ENCODE data around the gene RBM33. TPM values are rescaled to one million over a fixed set of nuclear protein-coding genes. Genes with fewer than 3 reads are reported as not detected.

RBM33 gene
- total RNA-seq, 1 donor from 2014 or later, result 78.8 TPM

- intact Hi-C loops (cut with micrococcal nuclease), result loop anchor here (1.0 kb wide), 1 partner anchor 15 kb away; no protein-coding TSS in a partner anchor
Observed at GRCh38 chr7:155660758-155661093, 16.3 kb downstream of the RBM33 start.

DNA sequence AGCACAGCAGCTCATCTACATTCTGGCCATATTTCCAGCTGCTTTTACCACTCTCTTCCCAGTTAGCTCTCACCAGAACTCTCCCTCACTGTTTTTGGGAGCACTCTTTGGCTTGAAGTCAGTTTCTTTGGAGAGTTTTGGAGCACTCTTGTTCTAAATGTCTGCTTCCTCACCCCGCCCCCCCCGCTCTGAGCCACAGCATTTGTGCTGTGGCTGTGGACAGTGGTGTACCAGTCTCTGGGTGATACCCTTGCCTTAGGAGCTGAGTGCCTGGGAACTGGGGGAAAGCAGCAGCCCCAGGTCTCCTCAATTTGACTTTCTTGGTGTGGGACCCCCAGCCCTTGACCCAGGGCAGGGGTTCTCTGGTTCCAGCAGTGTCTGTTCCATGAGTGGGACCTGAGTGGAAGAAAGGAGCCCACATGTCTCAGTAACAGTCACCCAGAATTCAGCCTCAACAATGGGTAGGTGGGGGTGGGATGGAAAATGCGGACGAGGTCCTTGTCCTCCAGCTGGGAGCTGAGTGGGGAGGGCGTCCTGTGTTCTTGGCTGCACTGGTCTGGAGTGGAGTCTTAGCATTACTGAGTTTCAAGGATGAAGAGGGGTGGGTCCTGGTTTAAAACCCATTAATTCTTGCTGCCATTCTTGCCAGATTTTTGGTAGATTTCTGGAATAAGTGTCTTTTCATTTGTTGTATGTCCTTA is 18.0 kb downstream of the RBM33 start:
- intact Hi-C loops (cut with micrococcal nuclease), result no loop called here

GRCh38 chr7:155663937-155664336 is 19.5 kb downstream of the RBM33 start:
- intact Hi-C loops (cut with micrococcal nuclease), result no loop called here

DNA sequence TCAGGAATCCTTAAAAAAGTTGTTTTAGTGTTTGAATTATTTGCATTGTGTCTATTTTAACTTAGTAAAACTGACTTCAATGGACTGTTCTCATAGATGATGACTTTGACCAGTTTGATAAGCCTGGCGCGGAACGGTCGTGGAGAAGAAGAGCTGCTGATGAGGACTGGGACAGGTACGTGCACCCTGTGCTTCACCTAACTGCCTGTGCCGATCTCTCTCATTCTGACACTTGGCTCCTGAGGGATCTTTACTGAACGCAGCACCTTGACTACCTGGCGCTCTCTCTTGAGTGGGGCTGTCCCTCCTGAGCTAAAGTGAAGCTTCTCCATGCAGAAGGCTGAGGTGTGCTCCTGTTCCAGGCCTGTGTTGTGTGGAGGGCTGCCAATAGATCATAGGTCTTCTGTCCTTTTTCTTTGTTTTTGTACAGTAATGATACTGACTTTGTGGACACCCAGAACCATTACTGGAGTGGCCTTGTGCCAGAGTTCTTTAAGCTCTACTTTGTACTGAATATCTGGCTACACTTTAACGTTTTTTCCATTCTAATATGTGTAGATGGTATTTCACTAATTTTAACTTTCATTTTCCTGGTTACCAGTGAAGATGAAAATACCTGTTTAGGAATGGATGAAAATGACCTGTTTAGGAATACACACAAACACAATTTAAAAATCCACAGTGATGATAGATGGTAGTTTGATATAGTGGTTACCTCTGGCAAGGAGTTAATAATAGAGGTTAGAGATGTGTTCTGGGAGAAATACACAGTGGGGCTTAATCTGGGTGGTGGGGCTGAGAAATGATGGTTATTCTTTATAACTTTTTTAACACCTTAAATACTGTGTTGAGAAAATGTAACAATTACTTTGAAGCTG is 20.9 kb downstream of the RBM33 start:
- intact Hi-C loops (cut with micrococcal nuclease), result no loop called here

DNA sequence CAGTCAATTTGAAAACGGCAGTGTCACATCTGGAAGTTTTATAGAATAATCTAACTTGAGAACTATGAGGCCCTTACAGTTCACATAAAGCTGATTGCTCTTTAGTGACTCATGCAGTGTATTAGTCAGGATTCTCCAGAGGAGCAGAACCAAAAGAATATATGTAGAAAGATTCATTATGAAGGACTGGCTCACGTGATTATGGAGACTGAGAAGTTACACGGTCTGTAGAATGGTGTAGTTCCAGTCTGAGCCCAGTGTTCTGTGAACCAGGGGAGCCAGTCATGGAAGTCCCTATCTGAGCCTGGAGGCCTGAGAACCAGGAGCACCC is 21.5 kb downstream of the RBM33 start:
- intact Hi-C loops (cut with micrococcal nuclease), result no loop called here

DNA sequence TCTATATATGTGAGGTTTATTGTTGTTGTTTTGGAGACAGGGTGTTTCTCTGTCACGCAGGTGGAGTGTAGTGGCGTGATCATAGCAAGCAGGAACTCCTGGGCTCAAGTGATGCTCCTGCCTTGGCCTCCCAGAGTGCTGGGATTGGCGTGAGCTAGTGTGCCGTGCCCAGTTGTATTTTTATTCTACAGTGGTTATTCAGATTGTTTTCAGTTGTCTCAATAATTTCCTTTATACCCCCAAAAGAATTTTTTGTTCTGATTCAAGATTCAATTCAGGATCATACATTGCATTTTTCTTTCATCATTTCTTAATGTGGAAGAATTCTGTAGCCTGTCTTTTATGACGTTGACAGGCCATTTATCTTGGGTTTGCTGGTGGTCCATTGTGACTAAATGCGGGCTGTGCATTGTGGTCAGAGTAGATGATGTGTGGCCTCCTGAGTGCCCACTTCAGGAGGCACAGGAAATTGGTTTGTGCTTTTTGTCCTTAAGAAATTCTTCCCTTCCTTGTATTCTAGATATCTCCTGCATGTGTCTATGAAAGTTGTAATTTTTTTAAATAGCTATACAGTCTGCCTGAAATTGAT is 22.9 kb downstream of the RBM33 start:
- intact Hi-C loops (cut with micrococcal nuclease), result no loop called here

- intact Hi-C loops (cut with micrococcal nuclease), result no loop called here
Observed at GRCh38 chr7:155669717-155670505, 25.4 kb downstream of the RBM33 start.

- intact Hi-C loops (cut with micrococcal nuclease), result no loop called here
Observed at GRCh38 chr7:155670521-155670920, 26.1 kb downstream of the RBM33 start.

DNA sequence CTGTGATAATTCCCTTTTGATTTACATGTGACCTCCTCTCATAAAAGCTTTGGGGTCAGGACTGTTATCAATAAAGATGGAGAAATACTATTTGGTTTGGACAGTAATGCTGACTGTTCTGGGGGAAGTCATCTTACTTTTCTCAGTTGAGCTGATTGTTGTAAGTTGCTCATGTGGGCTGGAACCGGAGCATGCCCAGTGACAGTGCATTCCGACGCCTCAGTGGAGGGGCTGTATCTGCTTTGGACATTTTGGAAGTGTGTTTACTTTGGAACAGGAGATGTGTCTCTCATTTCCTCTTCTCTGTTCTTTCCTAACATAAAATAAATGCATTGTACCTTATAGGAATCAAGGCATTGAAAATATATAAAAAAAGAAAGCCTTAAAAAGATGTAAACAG is 30.1 kb downstream of the RBM33 start:
- intact Hi-C loops (cut with micrococcal nuclease), result no loop called here

- intact Hi-C loops (cut with micrococcal nuclease), result no loop called here
Observed at GRCh38 chr7:155676052-155676451, 31.6 kb downstream of the RBM33 start.

- intact Hi-C loops (cut with micrococcal nuclease), result no loop called here
Observed at GRCh38 chr7:155677688-155678087, 33.2 kb downstream of the RBM33 start.

DNA sequence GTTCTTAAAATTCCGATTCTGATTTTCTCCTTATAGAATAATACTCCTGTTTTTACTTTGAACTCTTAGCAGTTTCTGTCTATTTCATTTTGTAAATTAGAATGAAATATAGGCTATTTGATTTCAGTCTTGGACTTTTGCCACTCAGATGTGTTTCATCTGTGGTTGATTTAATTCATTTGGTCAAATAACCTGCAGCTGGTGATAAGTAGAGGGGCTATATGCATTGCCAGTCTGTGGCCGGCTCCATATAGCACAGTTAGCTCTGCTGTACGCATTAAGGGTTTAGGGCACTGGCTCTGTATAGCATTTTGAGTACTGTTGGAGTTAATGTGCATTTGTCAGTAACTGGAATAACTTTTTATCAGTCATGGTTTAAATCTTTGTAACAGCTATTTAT is 35.7 kb downstream of the RBM33 start:
- intact Hi-C loops (cut with micrococcal nuclease), result loop anchor here (2.0 to 5.0 kb wide), 2 partner anchors 17 to 38 kb away; partner anchors contain the start of gene RBM33

GRCh38 chr7:155680864-155681263 is 36.4 kb downstream of the RBM33 start:
- intact Hi-C loops (cut with micrococcal nuclease), result loop anchor here (2.0 to 5.0 kb wide), 2 partner anchors 16 to 39 kb away; partner anchors contain the start of gene RBM33

- intact Hi-C loops (cut with micrococcal nuclease), result loop anchor here (2.0 to 5.0 kb wide), 2 partner anchors 15 to 39 kb away; partner anchors contain the start of gene RBM33
Observed at GRCh38 chr7:155681663-155682062, 37.2 kb downstream of the RBM33 start.

- intact Hi-C loops (cut with micrococcal nuclease), result loop anchor here (5.0 kb wide), 1 partner anchor 40 kb away; the partner anchor contains the start of gene RBM33
Observed at GRCh38 chr7:155682484-155682883, 38.0 kb downstream of the RBM33 start.

DNA sequence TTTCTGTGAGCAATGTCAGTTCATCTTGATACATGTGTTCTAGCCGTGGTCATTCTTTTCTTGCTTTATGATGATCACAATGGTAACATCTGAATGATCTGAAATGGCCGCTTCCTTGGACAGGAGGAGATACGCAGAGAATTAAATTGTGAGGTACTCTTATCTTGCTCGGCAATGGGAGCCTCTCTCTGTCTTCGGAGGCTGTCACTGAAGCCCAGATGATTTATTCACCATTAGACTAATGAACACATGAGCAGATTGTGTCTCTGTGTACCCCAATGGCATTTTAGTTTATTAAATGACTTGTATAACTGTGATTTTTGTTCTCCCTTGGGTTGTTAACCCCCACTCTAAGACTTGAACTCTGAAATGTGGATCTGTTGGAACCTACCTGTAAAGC is 38.6 kb downstream of the RBM33 start:
- intact Hi-C loops (cut with micrococcal nuclease), result loop anchor here (5.0 kb wide), 1 partner anchor 41 kb away; the partner anchor contains the start of gene RBM33

GRCh38 chr7:155683714-155684113 is 39.3 kb downstream of the RBM33 start:
- intact Hi-C loops (cut with micrococcal nuclease), result loop anchor here (5.0 kb wide), 1 partner anchor 41 kb away; the partner anchor contains the start of gene RBM33

GRCh38 chr7:155684543-155684942 is 40.1 kb downstream of the RBM33 start:
- intact Hi-C loops (cut with micrococcal nuclease), result loop anchor here (5.0 kb wide), 1 partner anchor 42 kb away; the partner anchor contains the start of gene RBM33

GRCh38 chr7:155685070-155685790 is 40.8 kb downstream of the RBM33 start:
- intact Hi-C loops (cut with micrococcal nuclease), result no loop called here

DNA sequence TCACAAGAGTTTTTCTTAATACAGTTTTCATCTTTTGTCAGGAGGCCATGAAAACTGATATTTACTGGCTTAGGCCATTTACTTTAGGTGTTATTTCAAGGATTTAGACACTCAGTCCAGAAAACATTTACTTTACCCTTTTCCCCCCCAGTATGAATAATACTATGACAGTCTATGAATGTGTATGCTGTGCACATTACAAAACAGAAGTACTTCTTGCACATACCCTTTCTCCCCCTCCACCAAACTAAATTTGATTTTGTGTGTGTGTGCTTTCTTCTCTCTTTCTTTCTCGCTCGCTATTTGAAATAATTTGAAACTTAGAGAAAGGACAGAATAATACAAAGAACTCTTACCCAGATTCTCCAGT is 41.3 kb downstream of the RBM33 start:
- intact Hi-C loops (cut with micrococcal nuclease), result no loop called here
